Measurements from ENCODE around the gene ALDH4A1.

Gene ALDH4A1, protein sequence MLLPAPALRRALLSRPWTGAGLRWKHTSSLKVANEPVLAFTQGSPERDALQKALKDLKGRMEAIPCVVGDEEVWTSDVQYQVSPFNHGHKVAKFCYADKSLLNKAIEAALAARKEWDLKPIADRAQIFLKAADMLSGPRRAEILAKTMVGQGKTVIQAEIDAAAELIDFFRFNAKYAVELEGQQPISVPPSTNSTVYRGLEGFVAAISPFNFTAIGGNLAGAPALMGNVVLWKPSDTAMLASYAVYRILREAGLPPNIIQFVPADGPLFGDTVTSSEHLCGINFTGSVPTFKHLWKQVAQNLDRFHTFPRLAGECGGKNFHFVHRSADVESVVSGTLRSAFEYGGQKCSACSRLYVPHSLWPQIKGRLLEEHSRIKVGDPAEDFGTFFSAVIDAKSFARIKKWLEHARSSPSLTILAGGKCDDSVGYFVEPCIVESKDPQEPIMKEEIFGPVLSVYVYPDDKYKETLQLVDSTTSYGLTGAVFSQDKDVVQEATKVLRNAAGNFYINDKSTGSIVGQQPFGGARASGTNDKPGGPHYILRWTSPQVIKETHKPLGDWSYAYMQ

DNA sequence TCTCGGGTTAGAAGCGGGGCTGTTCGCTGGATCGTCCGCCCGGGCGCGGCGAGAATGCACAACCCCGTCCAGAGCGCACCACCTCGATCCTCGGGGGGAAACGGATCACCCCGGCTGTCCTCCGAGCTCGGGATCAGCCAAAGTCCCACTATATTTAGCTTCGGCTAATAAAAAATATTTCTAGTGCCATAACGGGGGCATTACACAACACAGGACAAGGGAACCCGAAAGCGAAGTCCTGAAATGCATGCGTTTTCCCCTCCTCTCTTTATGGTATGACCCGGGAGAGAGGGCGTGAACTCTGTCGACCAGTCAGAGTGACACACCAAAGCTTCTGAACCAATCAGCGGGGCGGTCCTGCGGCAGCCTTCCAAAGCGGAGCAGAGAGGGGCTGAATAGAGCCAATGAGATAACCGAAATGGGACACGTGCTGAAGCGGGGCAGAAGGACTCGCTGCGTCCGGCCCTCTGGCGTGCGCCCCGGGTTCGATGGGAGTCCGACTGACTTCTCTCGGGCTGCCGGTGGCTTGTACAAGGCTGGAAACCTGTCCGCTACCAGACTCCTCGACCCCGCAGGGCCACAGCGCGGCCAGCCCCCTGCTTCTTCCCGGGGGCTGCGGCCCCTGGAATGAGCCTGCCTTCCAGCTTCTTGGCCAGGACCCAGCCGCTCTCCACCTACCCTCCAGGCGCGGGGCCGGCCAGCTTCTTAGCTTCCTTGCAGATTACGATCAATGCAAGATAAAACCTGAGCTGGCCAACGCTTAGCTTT is at the start of gene ALDH4A1:
ALDH4A1 (minus strand) TSS at position 33 of the 768 bp plus-strand sequence; CDS start at position 1, 32 bp downstream.
- peak; percentile 78 to 80 for DNase-seq (ENCODE audit: low read depth in 2 of 2)

DNA sequence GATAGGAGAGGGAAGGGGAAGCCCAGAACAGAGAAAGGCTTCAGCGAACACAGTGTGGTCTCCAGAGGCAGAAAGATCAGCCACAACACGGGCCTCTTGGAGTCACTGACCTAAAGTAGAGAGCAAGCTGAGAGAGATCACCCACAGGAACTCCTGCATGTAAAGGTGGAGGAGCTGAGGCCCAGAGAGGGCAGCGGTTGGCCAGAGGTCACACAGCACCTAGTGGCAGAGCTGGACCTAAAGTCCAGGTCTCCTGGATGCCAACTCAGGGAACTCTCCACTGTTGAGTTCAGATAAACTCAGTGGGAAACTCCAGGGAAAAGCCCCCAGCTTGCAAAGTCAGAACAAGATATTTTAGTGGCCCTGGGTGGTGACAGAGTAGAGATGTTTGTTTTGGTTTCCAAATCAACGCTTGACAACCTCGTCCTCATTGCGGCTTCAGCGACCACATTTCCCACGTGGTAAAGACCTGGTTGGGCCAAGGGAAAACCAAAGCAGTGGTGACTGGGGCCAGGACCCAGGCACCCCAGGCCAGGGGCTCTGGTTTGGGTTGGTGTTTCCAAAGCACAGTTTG is 49.5 kb upstream of the ALDH4A1 start:
- peak; percentile 57 to 68 for DNase-seq (ENCODE audit: low read depth in 2 of 2)

DNA sequence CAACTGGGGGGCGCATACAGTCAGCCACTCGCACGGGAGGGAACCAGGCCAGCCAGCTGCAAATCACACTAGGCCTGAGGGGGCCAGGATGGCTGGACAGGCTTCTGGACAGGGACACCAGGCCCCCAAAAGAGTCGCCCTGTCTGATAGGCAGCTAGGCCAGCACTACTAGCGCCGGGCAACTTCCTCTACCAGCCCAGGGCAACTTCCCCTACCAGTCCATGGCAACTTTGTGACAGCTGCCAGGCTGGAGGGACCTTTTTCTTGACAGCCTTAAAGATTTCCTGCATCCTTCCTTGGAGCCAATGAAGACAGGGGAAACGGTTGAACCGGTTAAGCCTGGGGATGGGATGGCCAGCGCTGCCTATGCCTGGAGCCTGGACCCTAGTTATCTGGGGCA is 49.1 kb upstream of the ALDH4A1 start:
- no peak for DNase-seq (ENCODE audit: low read depth in 2 of 2)

DNA sequence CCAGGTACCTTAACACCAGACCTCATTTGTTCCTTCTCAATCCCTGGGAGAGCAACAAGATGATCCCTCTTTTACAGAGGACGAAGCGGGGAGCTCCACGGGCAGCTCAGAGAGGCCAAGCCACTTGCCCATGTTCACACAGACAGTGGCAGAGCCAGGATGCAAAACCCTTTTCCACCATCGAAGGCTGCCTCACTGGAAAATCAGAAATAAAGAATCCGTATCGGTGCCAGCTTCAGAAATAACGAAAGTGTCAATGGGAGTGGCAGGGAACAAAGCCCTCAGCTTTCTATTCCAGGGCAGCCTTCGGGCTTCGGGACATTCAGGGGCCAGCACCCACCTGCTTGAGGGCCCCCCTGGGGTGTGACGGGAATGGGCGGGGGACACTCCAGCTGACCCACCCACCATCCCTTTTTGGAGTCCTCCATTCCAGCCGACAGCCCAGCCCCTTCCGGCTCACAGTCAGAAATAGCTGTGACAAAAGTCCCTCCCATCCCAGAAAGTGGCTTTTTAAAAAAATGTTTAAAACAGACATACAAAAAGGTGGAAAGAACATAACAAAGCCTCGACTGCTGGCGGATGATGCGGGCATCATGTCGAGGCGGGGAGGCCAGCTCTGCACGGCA is 48.2 kb upstream of the ALDH4A1 start:
- DNase-seq (ENCODE audit: low read depth in 2 of 2) = no peak

DNA sequence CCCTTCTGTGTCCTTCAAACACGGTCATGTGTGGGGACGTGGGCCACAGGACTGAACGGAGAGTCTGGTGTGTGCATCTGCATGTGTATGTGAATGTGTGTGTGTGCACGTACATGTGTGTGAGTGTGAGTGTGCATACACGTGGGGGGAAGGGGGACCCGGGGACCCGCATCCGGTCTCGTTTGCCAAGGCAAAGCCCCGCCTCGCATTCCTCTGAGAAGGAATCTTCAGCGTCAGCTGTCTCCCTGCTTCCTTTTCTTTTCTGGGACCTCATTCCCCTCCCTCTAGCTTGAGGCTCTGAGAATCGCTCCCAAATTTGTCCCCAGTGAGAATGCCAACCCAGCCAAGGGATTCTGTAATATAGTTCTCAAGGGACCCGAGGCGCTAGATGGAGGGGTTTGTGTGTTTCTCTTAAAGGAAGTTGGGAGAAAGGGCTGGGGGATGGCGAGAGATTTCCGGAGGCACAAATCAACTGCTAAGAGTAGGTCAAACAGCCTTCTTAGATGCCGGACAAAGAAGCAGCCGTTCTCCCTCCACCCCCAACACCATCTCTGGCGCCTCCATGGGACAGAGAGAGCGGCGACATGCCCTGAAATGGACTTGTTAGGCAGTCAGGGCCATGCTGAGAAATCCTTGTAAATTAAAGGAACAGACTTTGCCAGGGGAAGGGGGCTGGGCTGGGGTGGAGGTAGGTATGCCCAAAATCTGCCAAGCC is 47.5 kb upstream of the ALDH4A1 start:
- DNase-seq (ENCODE audit: low read depth in 2 of 2) = no peak

DNA sequence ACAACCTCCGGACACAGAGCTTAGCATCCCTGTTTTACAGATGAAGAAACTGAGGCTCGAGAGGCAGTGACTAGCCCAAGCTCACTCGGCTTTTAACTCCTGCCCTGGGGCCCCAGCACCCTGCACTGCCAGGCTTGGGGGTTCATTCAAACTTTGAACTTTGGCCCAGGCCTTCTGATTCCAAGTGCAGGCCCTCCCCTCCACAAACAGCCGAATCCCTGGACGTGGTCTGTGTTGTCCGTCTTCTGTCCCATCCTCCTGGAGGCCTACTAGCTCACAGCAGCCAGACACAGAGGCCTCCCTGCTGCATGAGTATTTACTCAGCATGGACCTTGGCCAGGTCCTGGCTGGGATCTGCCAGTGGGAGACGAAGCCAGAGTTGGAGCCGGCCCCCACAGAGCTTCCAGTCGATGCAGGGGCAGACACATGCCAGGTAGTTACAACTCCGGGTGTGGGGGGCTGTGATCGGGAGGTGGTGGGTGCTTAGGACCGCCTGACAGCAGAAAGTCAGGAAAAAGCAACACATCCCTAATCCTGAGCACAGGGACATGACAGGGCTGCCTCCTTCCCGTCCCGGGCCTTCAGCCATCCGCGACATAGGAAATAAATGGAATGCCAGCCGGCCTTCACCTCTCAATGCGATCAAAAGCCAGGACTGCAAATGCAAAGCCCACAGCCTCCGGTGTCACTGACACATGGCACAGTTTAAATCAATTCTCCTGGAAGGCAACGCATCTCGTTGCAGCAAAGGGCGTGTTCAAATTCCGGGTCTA is 46.7 kb upstream of the ALDH4A1 start:
- no peak for DNase-seq (ENCODE audit: low read depth in 2 of 2)

DNA sequence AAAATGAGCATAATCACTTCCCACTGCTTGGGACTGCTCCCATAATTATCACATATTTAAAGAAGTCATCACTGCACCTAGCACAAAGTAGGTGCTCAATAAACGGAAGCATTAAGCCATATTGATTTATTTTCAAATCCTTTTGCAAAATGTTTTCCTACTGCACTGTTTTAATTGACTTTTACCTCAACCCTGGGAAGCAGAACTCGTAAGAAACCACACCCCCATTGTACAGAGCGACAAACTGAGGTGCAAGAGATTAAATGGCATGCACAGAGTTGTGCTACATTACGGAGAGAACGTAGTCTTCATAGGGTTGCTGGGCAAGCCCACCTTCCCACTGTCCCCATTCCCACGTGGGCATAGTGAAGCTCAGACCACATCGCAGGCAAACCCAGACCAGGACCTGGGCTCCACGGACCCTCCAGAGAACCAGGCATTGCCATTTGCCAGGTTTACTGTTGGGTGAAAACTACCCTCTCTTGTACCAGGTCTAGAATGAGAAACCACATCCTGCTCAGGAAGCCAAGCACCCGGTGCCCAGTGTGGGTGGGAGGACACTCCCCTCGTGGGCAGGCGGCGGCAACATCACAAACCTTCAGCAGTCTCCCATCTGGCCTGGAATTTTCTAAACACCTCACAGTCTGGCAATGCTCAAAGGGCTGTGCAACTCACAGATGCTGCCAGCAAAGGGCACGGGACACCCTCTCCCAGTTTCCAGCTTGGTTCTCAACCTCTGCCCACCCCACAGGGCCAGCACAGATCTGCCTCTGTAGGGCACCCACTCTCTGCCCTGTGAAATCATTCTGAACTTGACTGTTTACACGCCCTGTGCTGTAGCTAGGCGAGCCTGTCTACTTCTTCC is 45.9 kb upstream of the ALDH4A1 start:
- no peak for DNase-seq (ENCODE audit: low read depth in 2 of 2)

DNA sequence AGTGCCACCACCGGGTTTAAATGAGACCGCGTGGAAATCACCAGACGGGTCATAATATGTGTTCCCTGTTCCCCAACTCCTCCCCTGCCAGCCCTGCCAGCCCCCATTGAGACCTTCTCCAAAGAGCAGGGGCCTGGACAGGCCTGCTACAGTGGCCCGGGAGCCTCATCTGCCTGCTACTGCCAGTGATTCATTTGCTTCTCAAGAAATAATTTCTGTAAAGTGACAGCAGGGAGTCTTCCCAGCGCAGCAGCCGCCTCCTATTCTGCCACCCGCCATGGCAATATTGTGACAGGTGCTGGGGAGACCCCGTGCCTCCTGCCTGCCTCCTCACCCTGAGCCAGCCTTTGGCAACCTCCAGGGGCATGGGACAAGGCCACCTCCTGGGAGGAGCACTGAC is 45.2 kb upstream of the ALDH4A1 start:
- DNase-seq (ENCODE audit: low read depth in 2 of 2) = no peak

DNA sequence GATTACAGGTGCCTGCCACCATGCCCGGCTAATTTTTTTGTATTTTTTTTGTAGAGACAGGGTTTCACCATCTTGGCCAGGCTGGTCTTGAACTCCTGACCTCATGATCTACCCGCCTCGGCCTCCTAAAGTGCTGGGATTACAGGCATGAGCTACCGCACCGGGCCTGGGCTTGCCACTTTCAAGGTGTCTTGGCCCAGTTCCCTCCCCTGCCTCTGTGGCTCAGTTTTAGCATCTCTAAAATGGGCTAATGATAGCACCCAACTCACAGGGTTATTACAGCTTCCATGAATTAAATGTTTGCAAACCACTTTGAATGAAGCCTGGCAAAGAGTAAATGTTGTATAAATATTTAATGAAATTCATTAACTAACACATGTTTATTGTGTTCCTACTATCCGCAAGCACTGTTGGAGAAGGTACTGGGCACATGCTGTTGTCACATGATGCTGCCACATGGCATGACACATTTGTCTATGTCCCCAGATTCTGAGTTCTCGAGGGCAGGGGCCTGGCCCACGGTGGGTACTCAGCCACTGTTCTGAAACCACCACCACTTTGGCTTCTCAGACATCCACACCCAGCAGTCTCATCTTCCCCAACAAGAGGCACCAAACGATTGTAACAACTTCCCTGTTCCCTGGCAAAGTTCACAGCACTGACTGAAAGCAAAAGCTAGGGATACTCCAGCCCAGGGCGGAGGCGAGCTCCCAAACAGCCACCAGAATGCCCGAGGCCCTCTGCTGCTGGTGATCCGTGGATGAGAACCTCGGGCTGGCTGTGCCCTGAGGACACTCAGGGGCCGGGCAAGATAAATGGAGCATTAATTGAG is 44.4 kb upstream of the ALDH4A1 start:
- DNase-seq (ENCODE audit: low read depth in 2 of 2) = no peak

DNA sequence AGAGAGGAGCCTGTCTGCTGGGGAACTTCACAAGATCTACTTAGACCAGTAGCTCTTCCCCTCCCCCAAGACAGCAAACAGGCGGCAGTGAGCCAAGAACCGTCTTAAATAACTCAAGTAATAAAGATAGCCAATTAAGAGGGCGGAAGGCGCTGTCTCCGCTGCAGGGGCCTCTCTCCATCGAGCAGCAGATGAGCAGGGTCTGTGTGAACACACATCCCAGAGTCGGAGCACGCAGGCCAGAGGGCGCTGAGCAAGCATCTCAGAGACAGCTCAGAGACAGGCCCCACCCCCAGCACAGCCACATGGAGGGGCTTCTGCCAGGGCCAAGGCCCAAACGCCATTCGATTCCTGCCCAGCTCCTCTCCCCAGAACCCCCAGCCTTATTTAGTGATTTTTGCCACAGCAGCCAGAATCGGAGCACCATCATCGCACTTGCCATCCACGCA is 43.1 kb upstream of the ALDH4A1 start:
- no peak for DNase-seq (ENCODE audit: low read depth in 2 of 2)

DNA sequence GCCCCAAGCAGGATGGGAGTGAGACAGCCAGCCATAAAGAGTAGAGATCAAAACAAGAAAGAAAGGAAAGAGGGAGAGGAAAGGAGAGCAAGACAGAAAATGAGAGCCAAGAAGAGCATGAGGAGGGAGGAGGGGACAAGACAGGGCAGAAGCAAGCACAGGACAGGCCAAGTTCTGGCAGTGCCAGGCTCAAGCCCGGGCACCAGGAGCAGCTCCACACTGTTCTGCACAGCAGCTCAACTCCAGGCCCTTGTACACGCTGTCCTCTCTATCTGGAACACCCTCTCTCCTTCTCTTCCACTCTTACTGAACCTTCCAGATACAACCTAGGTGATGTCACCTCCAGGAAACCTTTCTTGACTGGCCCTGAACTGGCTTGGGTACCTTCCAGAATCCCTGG is 42.5 kb upstream of the ALDH4A1 start:
- DNase-seq (ENCODE audit: low read depth in 2 of 2) = no peak

DNA sequence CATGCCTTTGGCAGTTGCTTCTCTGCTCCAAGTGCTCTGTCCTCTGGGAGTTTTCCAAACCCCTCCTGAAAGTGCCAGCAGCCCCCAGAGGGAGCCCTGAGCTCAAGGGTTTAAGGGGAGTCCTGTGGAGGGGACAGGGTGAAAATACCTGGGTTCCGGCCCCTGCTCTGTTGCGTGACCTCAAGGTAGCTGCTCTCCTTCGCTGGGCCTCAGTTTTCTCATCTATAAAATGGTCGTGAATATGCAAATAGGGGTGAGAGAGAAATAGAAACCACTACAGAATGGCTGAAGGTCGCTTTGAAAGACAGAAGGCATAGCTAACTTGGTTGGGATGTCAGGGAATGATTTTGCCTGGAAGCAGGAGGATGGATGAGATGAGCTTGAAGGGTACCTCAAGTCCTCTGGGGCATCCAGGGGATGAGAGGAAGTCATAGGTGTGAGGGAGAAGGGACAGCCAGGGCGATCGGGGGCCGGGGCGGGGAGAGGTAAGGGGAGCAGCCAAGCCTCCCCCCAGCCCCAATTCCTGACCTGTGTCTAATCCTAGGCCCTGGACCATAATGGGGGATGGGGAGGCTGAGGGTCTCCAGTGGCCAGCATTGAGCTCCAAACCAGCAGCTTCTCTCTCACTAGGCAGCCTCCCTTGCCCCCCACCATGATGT is 41.7 kb upstream of the ALDH4A1 start:
- DNase-seq (ENCODE audit: low read depth in 2 of 2) = no peak

DNA sequence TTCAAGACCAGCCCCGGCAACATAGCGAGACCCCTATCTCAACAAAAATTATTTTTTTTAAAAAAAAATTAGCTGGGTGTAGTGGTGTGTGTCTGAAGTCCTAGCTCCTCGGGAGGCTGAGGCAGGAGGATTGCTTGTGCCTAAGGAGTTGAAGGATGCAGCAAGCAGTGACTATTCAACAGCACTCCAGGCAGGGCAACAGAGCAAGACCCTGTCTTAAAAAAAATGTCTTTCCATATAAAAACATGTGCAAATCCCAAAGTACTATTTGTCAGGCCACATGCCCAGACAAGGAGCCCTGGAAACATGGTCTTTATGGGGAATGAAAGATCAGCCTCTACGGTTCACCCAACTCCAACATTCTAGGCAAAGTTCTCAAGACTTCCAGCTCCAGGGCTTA is 40.8 kb upstream of the ALDH4A1 start:
- no peak for DNase-seq (ENCODE audit: low read depth in 2 of 2)

DNA sequence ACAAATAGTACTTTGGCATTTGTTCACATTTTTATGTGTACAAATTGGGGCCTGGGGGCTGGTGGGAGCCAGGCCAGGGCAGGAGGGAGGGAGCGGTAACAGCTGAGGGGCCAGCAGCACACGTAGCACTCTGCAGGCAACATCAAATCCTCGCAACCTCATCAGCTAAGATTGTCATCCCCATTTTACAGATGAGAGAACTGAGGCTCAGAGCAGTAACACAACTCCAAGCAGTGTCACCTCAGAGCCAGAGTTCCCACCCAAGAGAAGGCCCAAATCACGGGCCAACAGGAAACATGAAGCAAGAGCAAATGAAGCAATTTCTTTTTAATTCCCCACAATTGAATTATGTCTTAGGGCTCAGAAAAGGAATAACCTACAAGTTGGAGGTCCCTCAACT is 40.0 kb upstream of the ALDH4A1 start:
- DNase-seq (ENCODE audit: low read depth in 2 of 2) = no peak

DNA sequence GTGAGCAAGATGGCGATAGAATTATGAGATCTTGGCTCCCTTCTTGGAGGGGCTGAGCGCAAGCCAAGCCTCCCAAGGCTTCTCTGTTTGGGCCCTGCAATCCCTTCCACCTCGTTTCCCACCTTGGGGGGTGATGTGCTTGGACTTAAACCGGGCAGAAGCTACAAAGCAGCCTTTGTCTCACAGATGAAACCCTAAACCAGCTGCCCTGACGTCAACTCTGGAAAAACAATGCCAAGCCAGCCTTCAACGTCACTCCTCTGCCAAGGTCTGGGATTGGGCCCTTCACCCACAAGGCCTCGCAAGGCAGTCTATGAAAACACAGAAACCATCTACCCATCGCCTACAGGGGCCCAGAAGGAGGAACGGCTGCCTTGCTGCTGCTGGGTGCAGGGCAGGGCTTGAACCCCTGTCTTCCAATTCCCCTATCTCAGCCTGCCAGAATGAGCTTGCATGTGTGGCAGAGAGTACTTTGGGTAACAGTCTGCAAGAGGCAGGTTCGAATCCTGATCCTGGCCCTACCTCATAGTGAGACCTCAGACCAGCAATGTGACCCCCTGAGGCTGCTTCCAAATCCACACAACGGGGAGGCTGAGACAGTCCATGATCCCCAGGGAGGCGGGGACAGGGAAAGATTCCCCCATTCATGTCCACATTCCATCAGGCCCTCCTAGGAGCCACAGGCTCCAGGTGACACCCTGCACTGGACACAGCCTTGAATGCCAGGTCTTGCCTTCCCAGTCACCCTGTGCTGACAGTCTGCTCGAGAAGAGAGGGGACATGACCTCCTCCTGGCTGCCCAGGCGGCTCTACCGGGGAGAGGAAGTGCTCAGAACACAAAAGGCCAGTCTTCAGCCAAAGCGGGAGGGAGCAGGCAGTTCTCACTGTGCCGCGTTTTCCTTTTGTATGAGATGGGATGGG is 39.1 kb upstream of the ALDH4A1 start:
- DNase-seq (ENCODE audit: low read depth in 2 of 2) = no peak

DNA sequence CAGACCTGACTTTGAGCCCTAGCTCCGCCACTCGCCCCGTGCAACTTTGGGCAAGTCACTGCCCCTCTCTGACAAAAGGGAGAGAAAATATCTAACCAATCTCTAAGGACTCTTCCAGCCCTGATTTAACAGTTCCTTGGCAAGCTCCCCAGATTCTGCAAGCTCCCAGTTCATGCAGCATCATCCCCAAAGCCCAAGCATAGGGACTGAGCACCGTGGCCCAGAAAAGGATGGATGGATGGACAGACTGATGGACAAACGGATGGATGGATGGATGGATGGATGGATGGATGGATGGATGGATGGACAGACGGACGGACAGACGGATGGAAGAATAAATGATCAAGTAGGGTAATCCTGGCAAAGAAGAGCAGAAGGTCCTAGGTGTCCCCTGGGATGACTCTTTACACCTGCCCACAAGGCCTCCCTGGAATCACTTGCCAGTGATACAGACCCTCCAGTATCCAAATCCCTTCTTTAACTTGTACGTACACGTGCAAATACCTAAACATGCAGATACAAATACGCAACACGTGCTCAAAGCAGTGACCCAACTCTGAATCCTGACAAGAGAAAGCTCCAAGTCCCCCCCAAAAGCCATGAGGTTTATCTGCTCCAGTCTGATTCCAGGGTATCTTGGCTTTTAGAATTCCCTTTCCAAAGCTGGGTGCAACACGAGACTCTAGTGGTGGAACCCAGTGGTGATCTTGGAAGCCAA is 38.1 kb upstream of the ALDH4A1 start:
- no peak for DNase-seq (ENCODE audit: low read depth in 2 of 2)

Data from stimulated activated CD8-positive, alpha-beta memory T cell treated with anti-CD3 and anti-CD28 coated beads, Interleukin-7, amount 100 ng/mL, for 1 hour (primary cell).